ENCODE measurements around the gene OGFOD3.

OGFOD3 gene

GRCh38 chr17:82394278-82394677 lies 24.1 kb downstream of the OGFOD3 start:
- H3K4me2 ChIP-seq (ENCODE audit: insufficient read depth, low read length) = no peak overlapping the region
- no peaks in the 10 kb centered on the region for H3K4me1 ChIP-seq (ENCODE audit: insufficient read depth, low read length)
- no peaks in the 10 kb centered on the region for H3K79me2 ChIP-seq (ENCODE audit: insufficient read depth, low read length)
- no peak overlapping the region for H2AFZ ChIP-seq (ENCODE audit: low read depth, low read length)
- H3K36me3 ChIP-seq (ENCODE audit: insufficient read depth, low read length) = peaks cover 40% of the 10 kb centered on the region
- H3K4me3 ChIP-seq (ENCODE audit: low read depth in 1 of 2, low read length in 2 of 2) = no peak overlapping the region
- ATAC-seq (ENCODE audit: insufficient read depth, low read depth) (no peak), DNase-seq (no peak)
- H3K27ac ChIP-seq (ENCODE audit: low read length) = no peak overlapping the region
- H4K20me1 ChIP-seq (ENCODE audit: insufficient read depth, low read length) = no peaks in the 10 kb centered on the region
- H3K27me3 ChIP-seq (ENCODE audit: insufficient read depth, low read length, poor library complexity) = no peaks in the 10 kb centered on the region
- TF ChIP-seq EZH2 (IDR thresholded peaks at IDR 0.05; ENCODE audit: borderline replicate concordance, low read depth, low read length, severe bottlenecking) (no peak), CTCF (IDR thresholded peaks at IDR 0.05; ENCODE audit: borderline replicate concordance, extremely low read depth, low read length, poor library complexity, severe bottlenecking) (no peak)
- no peaks in the 10 kb centered on the region for H3K9me3 ChIP-seq (ENCODE audit: insufficient read depth, low read length, severe bottlenecking)
- H3K9ac ChIP-seq (ENCODE audit: low read depth, low read length) = no peak overlapping the region

- peaks cover 35% of the 10 kb centered on the region for H3K36me3 ChIP-seq (ENCODE audit: insufficient read depth, low read length)
- ATAC-seq (ENCODE audit: insufficient read depth, low read depth) = no peak
Observed at GRCh38 chr17:82392941-82393340, 25.4 kb downstream of the OGFOD3 start.

GRCh38 chr17:82392209-82392920 lies 26.0 kb downstream of the OGFOD3 start:
- ATAC-seq (ENCODE audit: insufficient read depth, low read depth) (no peak), DNase-seq (no peak)
- Histone ChIP-seq H2AFZ (ENCODE audit: low read depth, low read length) (no peak overlapping the region), H3K27me3 (ENCODE audit: insufficient read depth, low read length, poor library complexity) (no peaks in the 10 kb centered on the region), H3K4me1 (ENCODE audit: insufficient read depth, low read length) (no peaks in the 10 kb centered on the region), H3K36me3 (ENCODE audit: insufficient read depth, low read length) (peaks cover 30% of the 10 kb centered on the region), H3K9ac (ENCODE audit: low read depth, low read length) (no peak overlapping the region), H3K4me2 (ENCODE audit: insufficient read depth, low read length) (no peak overlapping the region), H3K9me3 (ENCODE audit: insufficient read depth, low read length, severe bottlenecking) (no peaks in the 10 kb centered on the region), H3K27ac (ENCODE audit: low read length) (no peak overlapping the region), H3K4me3 (ENCODE audit: low read depth in 1 of 2, low read length in 2 of 2) (no peak overlapping the region), H3K79me2 (ENCODE audit: insufficient read depth, low read length) (no peaks in the 10 kb centered on the region), H4K20me1 (ENCODE audit: insufficient read depth, low read length) (no peaks in the 10 kb centered on the region)
- TF ChIP-seq EZH2 (IDR thresholded peaks at IDR 0.05; ENCODE audit: borderline replicate concordance, low read depth, low read length, severe bottlenecking) = no peak
- no peak for TF ChIP-seq CTCF (IDR thresholded peaks at IDR 0.05; ENCODE audit: borderline replicate concordance, extremely low read depth, low read length, poor library complexity, severe bottlenecking)

More at GRCh38 chr17:82392941-82393340, 25.4 kb downstream of the OGFOD3 start:
- H3K27ac ChIP-seq (ENCODE audit: low read length) = no peak overlapping the region
- no peaks in the 10 kb centered on the region for H3K27me3 ChIP-seq (ENCODE audit: insufficient read depth, low read length, poor library complexity)
- H3K79me2 ChIP-seq (ENCODE audit: insufficient read depth, low read length) = no peaks in the 10 kb centered on the region
- DNase-seq = no peak
- H3K4me1 ChIP-seq (ENCODE audit: insufficient read depth, low read length) = no peaks in the 10 kb centered on the region
- H3K9me3 ChIP-seq (ENCODE audit: insufficient read depth, low read length, severe bottlenecking) = no peaks in the 10 kb centered on the region
- H3K4me3 ChIP-seq (ENCODE audit: low read depth in 1 of 2, low read length in 2 of 2) = no peak overlapping the region
- no peak for TF ChIP-seq CTCF (IDR thresholded peaks at IDR 0.05; ENCODE audit: borderline replicate concordance, extremely low read depth, low read length, poor library complexity, severe bottlenecking)
- TF ChIP-seq EZH2 (IDR thresholded peaks at IDR 0.05; ENCODE audit: borderline replicate concordance, low read depth, low read length, severe bottlenecking) = no peak
- H2AFZ ChIP-seq (ENCODE audit: low read depth, low read length) = no peak overlapping the region
- H4K20me1 ChIP-seq (ENCODE audit: insufficient read depth, low read length) = no peaks in the 10 kb centered on the region
- no peak overlapping the region for H3K4me2 ChIP-seq (ENCODE audit: insufficient read depth, low read length)
- H3K9ac ChIP-seq (ENCODE audit: low read depth, low read length) = no peak overlapping the region
